NCI-H1048 (cell line): ENCODE results near the gene DRG1.
"Not testable (repeated sequence)": the region's sequence is repeated elsewhere in the genome, so short reads cannot be mapped to it uniquely, and the experiment has no call there.

ENCODE experiments used
- DNase-seq: peaks from one replicate; lab custom pipeline; 2025; lab: John Stamatoyannopoulos, UW

Gene DRG1

DNA sequence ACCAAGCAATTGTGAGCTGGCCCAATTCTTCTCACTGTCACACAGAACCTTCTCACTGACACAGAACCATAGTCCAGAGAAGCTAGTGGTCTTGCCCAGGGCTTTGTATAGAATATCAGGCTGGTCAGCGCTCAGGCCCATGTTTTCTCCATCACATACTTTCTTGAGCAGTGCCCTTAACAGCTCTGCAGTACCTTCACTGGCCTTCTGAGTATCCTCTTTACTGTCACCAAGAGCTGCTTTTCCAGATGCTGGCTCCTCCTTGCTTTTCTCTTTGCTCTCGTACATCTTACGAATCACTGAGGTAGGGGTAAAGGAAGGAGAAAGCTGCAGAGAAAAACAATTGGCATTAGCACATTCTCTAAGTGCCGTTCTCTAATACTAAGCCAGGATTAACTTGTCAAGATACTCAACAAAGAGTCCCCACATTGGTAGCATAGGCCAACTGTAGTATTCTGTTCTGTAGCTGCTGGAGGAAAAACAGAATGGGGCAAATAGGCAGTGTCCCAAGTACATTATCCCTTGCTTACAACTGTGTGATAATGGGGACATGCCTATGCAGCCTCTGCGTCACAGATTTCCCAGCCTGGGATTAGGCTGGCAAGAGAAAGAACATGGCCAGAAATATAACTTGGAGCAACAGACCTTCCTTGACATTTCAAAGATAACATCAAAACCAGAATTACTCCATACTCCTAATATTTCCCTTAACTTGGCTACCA is 43.5 kb downstream of the DRG1 start:
- DNase-seq = no peak

DNA sequence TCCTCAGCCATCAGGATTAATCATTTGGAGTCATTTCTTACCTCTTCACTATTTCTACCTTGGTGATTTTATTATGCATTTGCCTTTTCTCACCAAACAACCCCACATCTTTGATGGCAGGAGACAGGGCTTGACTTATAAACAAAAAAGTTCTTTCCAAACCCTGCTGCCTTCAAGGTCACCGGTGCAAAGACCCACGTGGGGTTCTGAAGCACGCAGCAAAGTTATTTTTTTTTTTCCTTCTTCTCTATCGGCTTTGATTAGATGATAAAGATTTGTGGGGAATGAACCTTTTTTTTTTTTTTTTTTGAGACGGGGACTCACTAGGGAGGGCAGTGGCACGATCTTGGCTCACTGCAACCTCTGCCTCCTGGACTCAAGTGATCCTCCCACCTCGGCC is 44.1 kb downstream of the DRG1 start:
- DNase-seq = no peak

DNA sequence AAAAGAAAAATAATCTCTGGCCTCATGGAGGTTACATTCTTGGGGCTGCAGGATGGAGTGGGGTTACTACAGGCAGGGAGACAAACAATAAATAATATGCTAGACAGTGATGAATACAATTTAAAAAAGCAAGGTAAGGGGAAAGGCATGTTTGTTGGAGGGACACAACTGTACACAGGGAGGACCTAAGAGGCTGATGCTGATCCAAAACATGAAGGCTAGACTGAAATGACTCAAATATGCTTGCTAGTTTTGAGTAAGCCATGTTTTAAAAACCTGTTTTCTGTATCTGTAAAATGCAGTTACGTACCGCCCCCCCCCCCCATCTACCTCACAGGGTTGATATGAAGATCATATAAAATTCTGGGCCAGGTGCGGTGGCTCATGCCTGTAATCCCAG is 46.2 kb downstream of the DRG1 start:
- DNase-seq = no peak

DNA sequence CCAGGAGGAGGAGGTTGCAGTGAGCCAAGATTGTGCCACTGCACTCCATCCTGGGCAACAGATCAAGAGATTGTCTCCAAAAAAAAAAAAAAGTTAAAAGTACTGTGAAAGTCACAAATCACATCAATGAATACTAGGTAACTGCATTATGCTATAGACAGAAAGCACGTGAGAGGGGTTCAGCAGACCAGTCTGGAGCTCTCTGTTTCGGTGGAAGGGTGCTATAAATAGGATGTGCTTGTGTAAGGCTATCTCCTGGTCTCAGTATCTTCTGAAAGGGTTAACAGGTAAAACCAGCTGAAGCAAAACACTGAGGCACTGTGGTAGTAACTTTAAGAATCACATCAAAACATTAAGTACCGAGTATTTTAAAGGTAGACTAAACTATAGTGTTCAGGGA is 46.8 kb downstream of the DRG1 start:
- DNase-seq = no peak

DNA sequence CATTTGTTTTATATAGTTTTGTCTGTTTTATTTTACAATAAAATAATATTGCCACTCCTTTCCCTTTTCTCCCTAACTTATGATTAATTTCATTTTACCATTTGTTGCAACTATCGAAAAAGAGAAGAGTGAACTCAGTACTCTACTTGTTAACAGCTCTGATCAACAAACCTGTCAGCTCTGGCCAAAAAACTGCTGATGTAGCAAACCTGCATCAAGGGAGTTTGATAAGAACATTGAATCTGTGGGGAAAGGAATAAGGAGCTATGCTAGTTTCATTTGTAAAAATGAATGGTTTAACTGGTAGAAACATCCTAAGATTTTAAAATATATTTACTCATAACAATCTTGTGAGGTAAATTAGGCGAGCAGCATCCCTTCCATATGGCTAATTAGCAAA is 47.4 kb downstream of the DRG1 start:
- DNase-seq = no peak

DNA sequence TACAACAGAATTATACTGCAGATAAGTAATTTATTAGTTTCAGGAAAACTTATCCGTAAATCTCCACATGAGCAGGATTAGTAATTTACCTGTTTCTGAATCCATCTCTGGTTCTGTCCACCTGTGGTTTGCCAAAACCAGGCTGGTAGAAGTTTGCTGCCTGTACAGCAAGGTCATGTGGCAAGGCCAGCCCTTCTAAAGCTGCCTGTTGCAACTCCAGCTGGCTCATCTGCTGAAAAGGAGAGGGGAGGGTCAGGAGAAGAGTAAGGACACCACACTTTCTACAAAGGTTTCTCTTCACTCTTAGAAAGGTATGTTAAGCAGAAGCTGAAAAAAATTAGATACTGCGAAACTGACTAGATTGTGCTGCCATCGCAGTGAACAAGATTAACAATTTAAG is 47.9 kb downstream of the DRG1 start:
- DNase-seq = no peak

DNA sequence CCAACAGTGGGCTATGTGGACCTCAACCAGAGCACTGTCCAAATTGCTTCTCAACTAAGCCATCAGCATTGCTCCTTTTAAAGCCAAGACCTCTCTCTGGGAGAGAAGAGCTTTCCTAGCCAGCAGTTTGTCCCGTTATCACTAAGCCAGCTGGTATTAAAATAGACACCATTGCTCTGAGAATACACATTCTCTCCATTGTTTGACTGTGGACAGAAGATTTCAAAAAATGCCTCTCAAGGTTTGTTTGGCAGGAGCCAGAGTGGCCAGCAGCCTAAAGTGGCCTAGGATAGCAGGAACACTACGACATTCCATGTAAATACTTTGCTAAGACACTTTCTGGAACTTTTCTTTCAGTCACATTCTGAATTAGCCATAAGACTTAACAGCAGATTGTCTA is 49.0 kb downstream of the DRG1 start:
- no peak for DNase-seq

DNA sequence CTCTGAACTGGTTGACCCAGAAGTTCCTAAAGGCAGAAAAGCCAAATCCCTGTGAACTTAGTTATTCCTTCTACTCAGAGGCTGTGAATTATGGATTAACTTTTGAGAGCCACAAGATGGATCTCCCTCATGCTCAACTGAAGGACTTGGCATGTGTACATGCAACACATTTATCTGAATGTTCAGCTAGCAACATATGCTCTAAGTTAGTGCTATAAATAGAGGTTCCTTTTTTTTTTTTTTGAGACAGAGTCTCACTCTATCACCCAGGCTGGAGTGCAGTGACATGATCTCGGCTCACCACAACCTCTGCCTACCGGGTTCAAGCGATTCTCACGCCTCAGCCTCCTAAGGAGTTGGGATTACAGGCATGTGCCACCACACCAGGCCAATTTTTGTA is 50.1 kb downstream of the DRG1 start:
- DNase-seq = no peak

DNA sequence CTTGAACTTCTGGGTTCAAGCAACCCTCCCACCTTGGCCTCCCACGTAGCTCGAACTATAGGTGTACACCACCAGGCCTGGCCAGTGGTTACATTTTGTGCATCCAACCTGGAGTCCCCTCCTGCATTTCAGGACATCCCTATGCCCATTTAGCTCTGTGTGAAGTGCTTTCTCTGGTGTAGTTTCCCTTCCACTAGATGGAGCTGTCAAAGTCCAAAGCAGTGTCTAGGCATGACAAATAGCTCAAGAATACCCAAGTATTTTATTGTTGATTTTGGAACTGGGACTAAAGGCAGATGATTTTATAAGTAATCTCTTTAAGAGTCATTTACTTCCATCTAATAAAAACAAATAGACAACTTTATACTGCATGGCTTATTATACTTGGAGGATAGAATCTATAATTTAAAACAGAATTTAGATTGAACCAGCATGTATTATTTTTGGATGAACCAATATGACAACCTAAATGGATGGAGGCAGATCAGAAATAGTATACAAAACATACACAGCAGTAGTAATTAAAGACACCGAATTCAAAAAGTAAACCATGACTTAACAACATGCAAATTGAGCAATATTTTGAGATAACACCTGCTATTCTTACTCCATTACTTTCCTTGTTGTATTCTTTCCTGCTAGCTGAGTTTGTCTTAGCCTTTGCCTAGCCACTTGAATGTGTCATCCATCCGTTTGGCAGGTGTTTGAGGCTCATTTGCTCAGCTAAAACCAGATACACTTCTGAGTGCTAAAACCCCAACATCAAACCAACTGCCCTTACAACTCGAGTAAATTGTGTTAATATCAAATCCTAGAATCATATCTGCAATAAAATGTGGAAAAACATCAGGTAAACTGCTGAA is 52.5 kb downstream of the DRG1 start:
- no peak for DNase-seq

DNA sequence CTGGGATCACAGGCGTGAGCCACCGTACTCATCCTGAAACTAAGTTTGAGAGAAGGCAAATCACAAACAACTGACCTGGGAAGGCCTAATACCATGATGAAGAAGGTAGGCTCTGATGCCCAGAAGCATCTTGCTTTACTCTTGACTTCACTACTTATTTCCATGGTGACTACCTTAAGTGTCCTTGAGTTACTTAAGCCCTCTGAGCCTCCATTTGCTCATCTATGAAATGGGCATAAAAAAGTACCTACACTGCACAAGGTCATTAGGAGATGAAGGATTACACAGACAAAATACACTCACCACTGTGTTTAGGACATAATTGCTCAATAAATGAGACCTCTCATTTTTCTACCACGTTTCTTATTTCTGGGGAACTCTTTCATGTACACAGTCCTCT is 62.3 kb downstream of the DRG1 start:
- no peak for DNase-seq

DNA sequence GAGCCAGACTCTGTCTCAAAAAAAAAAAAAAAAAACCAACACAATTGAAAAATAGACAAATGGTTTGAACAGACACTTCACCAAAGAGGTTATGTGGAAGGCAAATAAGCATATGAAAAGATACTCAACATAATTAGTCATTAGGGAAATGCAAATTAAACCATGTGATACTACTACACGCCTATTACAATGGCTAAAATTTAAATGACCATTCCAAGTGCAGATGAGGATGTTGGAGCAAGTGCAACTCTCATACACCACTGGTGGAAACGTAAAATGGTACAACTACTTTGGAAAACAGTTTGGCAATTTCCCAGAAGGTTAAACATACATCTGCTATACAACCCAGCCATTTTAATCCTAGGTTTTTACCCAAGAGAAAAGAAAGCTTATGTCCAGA is 65.9 kb downstream of the DRG1 start:
- DNase-seq = no peak

DNA sequence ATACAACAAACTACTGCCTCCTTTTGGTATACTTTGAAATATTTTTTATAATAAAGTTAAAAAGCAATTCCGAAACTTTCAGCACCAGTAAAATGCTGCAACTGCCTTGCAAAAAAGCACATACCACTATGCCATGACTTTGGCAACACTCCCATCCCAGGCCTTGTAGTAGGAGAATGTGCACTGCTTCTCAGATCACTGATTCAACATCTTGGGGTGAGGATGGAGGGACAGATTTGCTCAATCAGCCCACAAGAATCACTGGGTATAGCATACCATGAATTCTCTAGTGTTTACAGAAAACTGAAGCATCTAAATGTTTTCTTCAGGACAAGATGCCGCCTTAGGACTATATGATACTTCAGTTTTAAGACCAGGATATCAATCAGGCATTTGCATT is 75.3 kb downstream of the DRG1 start:
- no peak for DNase-seq

DNA sequence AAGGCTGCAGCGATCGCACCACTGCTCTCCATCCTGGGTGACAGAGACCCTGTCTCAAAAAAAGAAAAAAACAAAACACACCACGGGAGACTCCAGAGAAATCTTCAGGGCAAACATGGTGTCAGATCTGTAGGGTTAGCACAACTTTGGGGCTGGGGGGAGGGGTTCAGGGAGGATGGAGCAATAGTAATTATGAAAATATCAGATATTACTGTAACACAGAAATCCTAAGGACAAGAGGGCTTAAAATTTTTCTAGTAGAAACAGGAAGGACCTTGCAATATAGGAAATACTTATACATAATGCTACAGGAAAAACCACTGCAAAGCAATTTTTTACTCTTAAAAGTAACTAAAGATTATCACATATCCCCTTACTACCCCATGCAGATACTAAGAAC is 76.4 kb downstream of the DRG1 start:
- no peak for DNase-seq

DNA sequence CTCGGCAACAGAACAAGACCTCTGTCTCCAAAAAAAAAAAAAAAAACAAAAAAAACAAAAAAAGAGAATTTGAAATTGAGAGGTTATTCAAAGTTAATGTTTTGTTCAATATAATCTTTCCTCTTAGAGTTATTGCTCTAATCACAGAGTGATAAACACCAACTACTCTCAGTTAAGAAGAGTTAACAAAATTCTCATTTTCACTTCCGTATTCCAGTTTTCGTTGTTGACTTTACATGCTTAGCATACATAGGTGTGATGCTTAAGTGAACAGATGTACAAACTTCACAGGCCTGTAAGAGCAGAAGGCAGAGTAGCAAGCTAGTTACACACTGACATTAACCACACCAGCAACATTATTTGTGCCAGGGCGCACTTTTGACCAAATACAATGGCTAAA is 77.9 kb downstream of the DRG1 start:
- DNase-seq = no peak

DNA sequence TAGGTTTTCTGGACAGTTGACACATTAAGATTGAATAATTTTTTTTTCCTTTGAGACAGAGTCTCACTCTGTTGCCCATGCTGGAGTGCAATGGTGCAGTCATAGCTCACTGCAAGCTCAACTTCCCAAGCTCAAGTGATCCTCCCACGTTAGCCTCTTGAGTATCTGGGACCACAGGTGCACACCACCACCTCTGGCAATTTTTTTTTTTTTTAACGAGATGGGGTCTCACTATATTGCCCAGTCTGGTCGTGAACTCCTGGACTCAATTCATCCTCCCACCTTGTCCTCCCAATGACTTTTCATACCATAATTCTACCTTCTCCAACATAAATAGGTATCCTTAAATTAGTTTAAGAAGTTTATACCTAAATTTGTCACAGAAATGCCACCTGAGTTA is 81.7 kb downstream of the DRG1 start:
- DNase-seq = no peak

DNA sequence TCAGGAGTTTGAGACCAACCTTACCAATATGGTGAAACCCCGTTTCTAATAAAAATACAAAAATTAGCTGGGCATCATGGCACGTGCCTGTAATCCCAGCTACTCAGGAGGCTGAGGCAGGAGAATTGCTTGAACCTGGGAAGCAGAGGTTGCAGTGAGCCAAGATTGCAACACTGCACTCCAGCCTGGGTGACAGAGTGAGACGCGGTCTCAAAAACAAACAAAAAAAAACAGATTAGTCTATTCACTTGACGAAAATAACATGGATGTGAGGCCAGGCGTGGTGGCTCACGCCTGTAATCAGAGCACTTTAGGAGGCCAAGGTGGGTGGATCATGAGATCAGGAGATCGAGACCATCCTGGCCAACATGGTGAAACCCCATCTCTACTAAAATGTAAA is 83.1 kb downstream of the DRG1 start:
- not testable (repeated sequence) for DNase-seq
